Measurements from ENCODE around the gene C1QL4.

The C1QL4 gene

GRCh38 chr12:49347311-49348193 lies 10.6 kb upstream of the C1QL4 start:
- FAIRE-seq (peak; percentile 78), DNase-seq (ENCODE audit: low spot score) (peak; percentile 88)

DNA sequence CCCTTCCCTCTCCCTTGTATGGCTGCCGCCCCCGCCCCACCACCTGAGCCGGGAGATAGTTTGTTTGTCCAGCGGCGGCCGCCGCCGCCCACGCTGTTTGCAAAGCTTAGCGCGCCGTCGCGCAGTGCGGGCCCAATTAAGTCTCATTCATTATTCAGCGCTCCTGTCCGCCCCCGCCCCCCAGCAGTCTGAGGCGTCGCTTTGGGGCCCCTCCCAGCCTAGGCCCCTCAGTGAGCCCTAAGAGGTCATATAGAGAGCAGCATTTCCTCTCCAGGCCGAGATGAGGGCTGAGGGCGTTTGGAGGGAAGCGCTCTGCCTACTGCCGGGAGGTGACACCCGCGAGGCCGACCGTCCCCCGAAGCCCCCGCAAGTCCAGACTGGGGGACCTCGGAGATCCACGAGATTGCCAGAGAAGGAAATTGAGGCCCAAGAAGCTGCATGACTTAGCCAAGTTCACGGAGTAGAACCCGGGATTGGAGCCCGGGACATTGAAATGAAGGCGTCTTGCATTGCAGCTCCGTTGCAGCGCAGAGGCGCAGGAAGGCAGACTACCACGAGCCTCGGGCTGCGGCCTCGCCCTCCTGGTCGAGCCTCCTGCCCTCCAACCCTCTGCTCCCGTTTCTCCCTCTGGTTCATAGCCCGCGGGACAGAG lies 9.8 kb upstream of the C1QL4 start, which contains the start of gene DNAJC22:
TSS of gene DNAJC22 (plus strand) at position 230 of the 652 bp plus-strand sequence. CDS start 1,985 bp downstream, outside the sequence.
- DNase-seq (ENCODE audit: low spot score) (no peak), FAIRE-seq (no peak)

GRCh38 chr12:49345825-49346658 lies 9.1 kb upstream of the C1QL4 start:
- DNase-seq (ENCODE audit: low spot score) (no peak), FAIRE-seq (no peak)

GRCh38 chr12:49345051-49345824 lies 8.2 kb upstream of the C1QL4 start:
- DNase-seq (ENCODE audit: low spot score), result peak; percentile 74
- no peak for FAIRE-seq

- FAIRE-seq (no peak), DNase-seq (ENCODE audit: low spot score) (peak; percentile 37)
These were observed 7.6 kb upstream of the C1QL4 start for GRCh38 chr12:49344486-49345050.

GRCh38 chr12:49342914-49343731 lies 6.1 kb upstream of the C1QL4 start:
- DNase-seq (ENCODE audit: low spot score), result peak; percentile 67
- FAIRE-seq, result no peak

GRCh38 chr12:49342066-49342913 lies 5.3 kb upstream of the C1QL4 start:
- peak; percentile 42 for DNase-seq (ENCODE audit: low spot score)
- FAIRE-seq, result no peak

- FAIRE-seq (no peak), DNase-seq (ENCODE audit: low spot score) (no peak)
These were observed 4.7 kb upstream of the C1QL4 start for GRCh38 chr12:49341777-49342065.

DNA sequence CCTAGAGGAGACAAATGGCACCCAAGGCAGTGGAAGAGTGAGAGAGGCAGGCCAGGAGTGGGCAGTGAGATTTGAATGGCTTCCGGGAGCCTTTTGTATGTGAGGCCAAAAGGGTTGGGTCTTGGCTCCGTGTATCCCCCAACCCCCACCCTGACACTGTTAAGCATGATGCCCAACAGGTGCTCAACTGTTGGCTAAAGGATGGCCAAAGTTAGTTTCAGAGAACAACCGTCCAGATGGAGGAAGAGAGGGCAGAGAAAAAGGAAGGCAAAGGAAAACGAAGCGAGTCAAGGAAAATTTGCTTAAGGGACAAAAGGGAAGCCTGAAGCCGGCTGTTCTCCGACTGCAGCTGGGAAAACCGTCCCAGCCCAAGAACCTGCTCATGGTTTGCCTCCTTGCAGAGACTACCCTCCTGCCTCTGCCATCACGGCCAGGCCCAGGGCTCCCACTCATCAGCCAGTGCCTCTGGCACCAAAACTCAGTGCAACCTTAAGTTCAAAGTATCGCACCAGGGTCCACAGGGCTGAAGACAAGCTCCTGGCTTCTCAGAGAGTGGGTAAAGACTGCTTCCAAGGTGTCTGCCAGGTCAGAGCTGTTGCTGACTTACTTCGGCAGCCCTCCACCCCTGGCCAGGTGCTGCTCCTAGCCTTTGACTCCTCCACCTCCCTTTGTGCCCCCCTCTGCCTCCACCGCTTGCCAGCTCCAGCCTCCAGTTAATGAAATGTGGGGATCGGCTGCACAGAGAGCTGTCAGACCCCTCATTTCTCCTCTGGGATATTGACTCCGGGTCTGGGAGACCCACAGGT lies 4.2 kb upstream of the C1QL4 start:
- FAIRE-seq (no peak), DNase-seq (ENCODE audit: low spot score) (no peak)

DNA sequence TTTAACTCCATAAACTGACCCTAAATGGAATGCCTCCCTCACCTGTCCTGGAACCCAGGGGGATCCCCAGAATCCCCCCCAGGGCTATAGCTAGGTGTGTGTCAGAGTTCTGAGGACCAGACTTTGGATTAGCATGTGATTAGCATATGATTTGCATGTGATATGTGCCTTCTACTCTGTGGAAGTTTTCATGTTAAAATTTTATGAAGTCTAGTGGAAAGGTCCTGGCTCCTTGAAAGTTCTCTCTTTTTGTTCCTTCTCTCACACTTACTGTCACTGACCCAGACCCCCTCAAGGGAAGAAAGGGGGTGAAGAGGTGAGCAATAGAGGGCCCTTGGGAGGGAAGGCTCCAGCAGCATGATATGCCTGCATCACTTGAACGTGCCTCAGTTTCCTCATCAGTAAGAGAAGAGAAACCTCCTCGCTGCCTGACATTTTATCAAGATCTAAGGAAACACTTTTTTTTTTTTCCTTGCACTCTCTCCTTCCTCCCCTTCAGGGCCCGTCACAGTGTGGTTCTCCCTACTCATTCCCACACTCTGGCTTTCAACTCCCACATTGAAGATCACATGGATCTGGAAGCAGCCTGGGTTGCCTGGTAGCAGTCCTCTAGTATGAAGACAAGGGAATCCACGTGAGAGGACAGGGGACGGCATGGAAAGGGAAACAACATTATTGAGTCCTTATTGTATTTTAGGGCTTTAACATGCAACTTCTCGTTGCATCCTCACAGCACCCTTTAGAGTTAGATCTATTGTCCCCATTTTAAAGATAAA lies 3.3 kb upstream of the C1QL4 start:
- DNase-seq (ENCODE audit: low spot score), result no peak

GRCh38 chr12:49339464-49339861 lies 2.5 kb upstream of the C1QL4 start:
- FAIRE-seq, result no peak

More for the DNA sequence above, 3.3 kb upstream of the C1QL4 start:
- FAIRE-seq, result no peak

GRCh38 chr12:49338830-49339463 lies 2.0 kb upstream of the C1QL4 start:
- no peak for FAIRE-seq

More at GRCh38 chr12:49339464-49339861, 2.5 kb upstream of the C1QL4 start:
- no peak for DNase-seq (ENCODE audit: low spot score)

GRCh38 chr12:49335955-49336644 lies 888 bp downstream of the C1QL4 start:
- no peak for DNase-seq (ENCODE audit: low spot score)
- FAIRE-seq, result no peak

More at GRCh38 chr12:49338830-49339463, 2.0 kb upstream of the C1QL4 start:
- no peak for DNase-seq (ENCODE audit: low spot score)

DNA sequence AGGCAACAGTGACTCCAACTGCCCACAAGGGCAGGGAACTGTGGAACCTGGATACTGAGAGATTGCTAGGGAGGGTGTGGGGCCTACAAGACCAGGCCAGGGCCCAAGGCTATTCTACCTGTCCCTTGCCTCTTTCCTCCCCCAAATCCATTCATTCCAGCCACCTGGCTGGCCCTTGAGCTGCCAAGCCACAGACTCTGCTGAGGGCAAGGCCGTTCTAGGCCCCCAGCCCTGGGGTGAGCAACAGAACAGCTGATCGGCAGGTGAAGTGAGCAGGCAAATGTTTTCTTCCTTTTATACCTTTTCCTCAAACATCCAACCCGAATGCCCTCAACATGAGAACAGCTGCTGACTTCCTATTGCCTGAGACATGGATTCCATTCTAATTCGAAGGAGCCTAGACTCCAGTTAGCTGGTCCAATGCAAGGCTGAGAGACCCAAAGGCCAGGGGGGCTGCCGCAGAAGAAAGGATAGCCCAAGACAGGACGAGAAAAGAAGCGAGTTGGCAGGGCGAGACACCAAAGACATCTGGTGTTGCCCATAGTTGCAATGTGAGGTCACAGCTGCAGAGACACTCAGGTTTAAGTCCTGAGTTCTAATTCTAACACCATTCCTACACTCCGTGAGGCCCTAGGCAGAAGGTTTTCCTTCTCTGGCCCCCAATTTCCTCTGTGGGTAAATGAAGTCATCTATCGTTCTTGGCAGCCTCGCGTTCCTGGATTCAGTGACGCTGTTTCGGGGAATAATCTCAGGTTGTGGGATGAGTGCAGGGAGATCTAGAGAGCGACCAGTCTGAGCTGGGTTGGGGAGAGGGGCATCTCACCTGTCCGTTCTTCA lies 1.7 kb downstream of the C1QL4 start:
- FAIRE-seq (no peak), DNase-seq (ENCODE audit: low spot score) (no peak)

DNA sequence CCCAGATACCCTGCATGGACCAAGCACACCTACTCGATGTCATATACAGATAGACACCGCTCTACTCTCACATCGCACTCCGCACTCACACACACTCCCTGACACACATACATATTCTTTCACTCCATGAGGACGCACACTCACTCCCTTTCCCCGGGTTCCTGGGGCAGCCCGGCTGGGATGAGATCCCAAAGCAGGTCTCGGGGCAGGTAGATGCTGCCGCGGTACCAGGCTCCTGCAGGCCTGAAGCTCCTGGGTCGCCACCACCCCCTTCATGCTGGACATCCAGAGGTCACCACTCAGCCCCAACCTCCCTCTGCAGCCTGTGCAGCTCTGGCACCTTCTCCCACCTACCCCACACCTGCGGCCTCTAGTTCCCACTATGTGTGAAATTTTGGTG lies 2.3 kb downstream of the C1QL4 start:
- FAIRE-seq (no peak), DNase-seq (ENCODE audit: low spot score) (no peak)

All from RCC 7860 (cell line).